VCaP (cell line): ENCODE measurements around the gene SS18L1.

Experiments used
- H3K27ac ChIP-seq: fragments of 450-650 bp; 2 replicates; pipeline ENCODE4 v1.5.1; 2017
- CTCF ChIP-seq: fragments of 450-650 bp; conservative IDR thresholded peaks from 2 replicates; pipeline ENCODE4 v1.5.1; 2017; ENCODE audit warnings: mild to moderate bottlenecking, moderate library complexity

Gene SS18L1

GRCh38 chr20:62135573-62136266, 7.8 kb upstream of the SS18L1 start:
- peak overlapping the region; percentile 21; the same call in 1 of the 2 replicates for H3K27ac ChIP-seq
- no peak for TF ChIP-seq CTCF

GRCh38 chr20:62136283-62137091, 7.1 kb upstream of the SS18L1 start:
- no peak overlapping the region; the same call in 1 of the 2 replicates for H3K27ac ChIP-seq
- TF ChIP-seq CTCF: peak; percentile 97

- H3K27ac ChIP-seq: peak overlapping the region; percentile 24; the same call in 1 of the 2 replicates
- TF ChIP-seq CTCF: no peak; the same call in none of the 2 replicates
These were observed 6.5 kb upstream of the SS18L1 start for GRCh38 chr20:62137092-62137384.

- H3K27ac ChIP-seq: peak overlapping the region; percentile 24
- TF ChIP-seq CTCF: no peak
These were observed 5.9 kb upstream of the SS18L1 start for GRCh38 chr20:62137478-62138203.

- no peak for TF ChIP-seq CTCF
- H3K27ac ChIP-seq: peak overlapping the region; percentile 24
These were observed 5.4 kb upstream of the SS18L1 start for GRCh38 chr20:62138204-62138543.

GRCh38 chr20:62138912-62139311, 4.7 kb upstream of the SS18L1 start:
- no peak for TF ChIP-seq CTCF
- peak overlapping the region; percentile 24 for H3K27ac ChIP-seq

- TF ChIP-seq CTCF: no peak
- H3K27ac ChIP-seq: peak overlapping the region; percentile 99; the same call in 1 of the 2 replicates
These were observed 3.9 kb upstream of the SS18L1 start for GRCh38 chr20:62139636-62140035.
